OCI-LY7 (cell line): ENCODE measurements around the gene PARD3B. TPM values are rescaled to one million over a fixed set of nuclear protein-coding genes. Genes with fewer than 3 reads are reported as not detected.
A peak's percentile ranks its signal among the peaks of the same experiment; 100 is the strongest.

Experiments
- Bru-seq: library from RNA; stranded (reverse); fragments of 400-500 nt; gene quantifications from one replicate; lab custom pipeline; 2021; lab: Mats Ljungman, UMichigan
- BruChase-seq, 2 experiments: library from RNA; stranded (reverse); fragments of 400-500 nt; gene quantifications; one replicate each; lab custom pipeline; 2021; lab: Mats Ljungman, UMichigan
- BruUV-seq: library from RNA; stranded (reverse); fragments of 400-500 nt; replicated peaks from 2 replicates; lab custom pipeline; 2021; lab: Mats Ljungman, UMichigan
- CTCF ChIA-PET: fragments of 300-600 bp; sonication (Branson Sonifier 250); formaldehyde crosslinking; loops from one replicate; lab custom pipeline; 2022; ENCODE audit warnings: antibody characterized with exemption; ENCODE audit not compliant: unreplicated experiment; lab: Charles Lee
- POLR2A ChIA-PET: fragments of 300-600 bp; sonication (Branson Sonifier 250); formaldehyde crosslinking; loops from one replicate; lab custom pipeline; 2022; ENCODE audit warnings: antibody characterized with exemption; lab: Charles Lee
- DNase-seq: peaks from one replicate; pipeline ENCODE4 v3.0.0-alpha.2; 2015; ENCODE audit warnings: low spot score
- H2AFZ ChIP-seq: fragments of 200-600 bp; sonication (generic), shearing (Covaris generic); 2 replicates; pipeline ENCODE4 v1.6.1; 2014; ENCODE audit warnings: mild to moderate bottlenecking, antibody characterized with exemption, low read length, moderate library complexity
- H3K27ac ChIP-seq: fragments of 200-600 bp; sonication (generic); 2 replicates; pipeline ENCODE4 v1.5.1; 2014; ENCODE audit warnings: mixed run types, low read depth, mild to moderate bottlenecking, moderate library complexity, low read length, inconsistent platforms; ENCODE audit not compliant: poor library complexity, severe bottlenecking
- H3K36me3 ChIP-seq: fragments of 200-600 bp; sonication (generic); 2 replicates; pipeline ENCODE4 v1.6.1; 2014; ENCODE audit warnings: mild to moderate bottlenecking, antibody characterized with exemption, low read length, moderate library complexity, mixed read lengths; ENCODE audit not compliant: insufficient read depth
- H3K4me1 ChIP-seq: fragments of 200-600 bp; sonication (generic); 2 replicates; pipeline ENCODE4 v1.5.1; 2014; ENCODE audit warnings: mild to moderate bottlenecking, low read length; ENCODE audit not compliant: insufficient read depth, poor library complexity, severe bottlenecking
- H3K4me2 ChIP-seq: fragments of 200-600 bp; sonication (generic); 2 replicates; pipeline ENCODE4 v1.6.1; 2014; ENCODE audit warnings: mild to moderate bottlenecking, low read length
- H3K4me3 ChIP-seq: fragments of 200-600 bp; sonication (generic); 2 replicates; pipeline ENCODE4 v1.5.1; 2014; ENCODE audit warnings: mild to moderate bottlenecking, low read depth, low read length; ENCODE audit not compliant: poor library complexity, severe bottlenecking
- H3K79me2 ChIP-seq: fragments of 200-600 bp; sonication (generic); 2 replicates; pipeline ENCODE4 v1.6.1; 2016; ENCODE audit warnings: low read depth, mild to moderate bottlenecking, low read length, moderate library complexity, mixed read lengths; ENCODE audit not compliant: insufficient read depth
- H3K9me2 ChIP-seq: fragments of 200-600 bp; sonication (generic); 2 replicates; pipeline ENCODE4 v1.6.1; 2016; ENCODE audit warnings: mild to moderate bottlenecking, low read length, mixed read lengths; ENCODE audit not compliant: insufficient read depth
- H3K9me3 ChIP-seq: fragments of 200-600 bp; sonication (generic); 2 replicates; pipeline ENCODE4 v1.6.1; 2014; ENCODE audit warnings: mild to moderate bottlenecking, mixed run types, low read length, mixed read lengths
- H4K20me1 ChIP-seq: fragments of 200-600 bp; sonication (generic); 2 replicates; pipeline ENCODE4 v1.6.1; 2014; ENCODE audit warnings: mild to moderate bottlenecking, antibody characterized with exemption, low read length, moderate library complexity, mixed read lengths; ENCODE audit not compliant: insufficient read depth
- CTCF ChIP-seq: fragments of 200-600 bp; sonication (generic); conservative IDR thresholded peaks from 2 replicates; pipeline ENCODE4 v1.5.1; 2014; ENCODE audit warnings: mild to moderate bottlenecking, antibody characterized with exemption, low read length, moderate library complexity, mixed read lengths
- EZH2phosphoT487 ChIP-seq: fragments of 200-600 bp; sonication (generic); IDR thresholded peaks from 2 replicates; pipeline ENCODE4 v1.6.1; 2018; ENCODE audit warnings: low read depth, borderline replicate concordance, mild to moderate bottlenecking, mixed run types, antibody characterized with exemption, low read length, moderate library complexity, mixed read lengths
- intact Hi-C: fragments of 100-400 bp; cut with micrococcal nuclease; formaldehyde crosslinking; loops from one replicate; pipeline ENCODE4 v1.10.0; 2022; ENCODE audit not compliant: unreplicated experiment
- long read RNA-seq: library from polyadenylated mRNA; stranded (forward); transcript quantifications from one replicate; pipeline ENCODE4 v2.0.0, GENCODE V29; 2022
- total RNA-seq, 2 experiments: library from RNA; depleted of rRNA in 1 of 2; stranded (reverse); fragments of >200 nt in 1 of 2; shearing (Covaris generic) in 1 of 2; gene quantifications; 2 replicates each; pipeline ENCODE4 v1.2.3, GENCODE V29; 2014 to 2022

Gene PARD3B
- total RNA-seq (2014; rRNA removed; shearing (Covaris generic)) (not detected in 2 replicates), total RNA-seq (2022) (not detected in 2 replicates), Bru-seq, nascent RNA (percentile 4 among the genes with signal in this experiment), BruChase-seq, experiment 1, labeled RNA remaining after a 6-hour chase (percentile 2 among the genes with signal in this experiment), BruChase-seq, experiment 2, labeled RNA remaining after a 2-hour chase (percentile 2 among the genes with signal in this experiment)
- long read RNA-seq: 0 reads

GRCh38 chr2:204544961-204545860 lies at the start of gene PARD3B:
Gene PARD3B (plus strand): TSS chr2:204545475. CDS start chr2:204546000, 525 bp downstream.
- no peaks in the 10 kb centered on the region for H3K9me2 ChIP-seq
- BruUV-seq: no TSS peak
- H3K79me2 ChIP-seq: no peaks in the 10 kb centered on the region
- no peaks in the 10 kb centered on the region for H3K4me1 ChIP-seq
- H2AFZ ChIP-seq: no peak within 1 kb of the TSS
- H4K20me1 ChIP-seq: no peaks in the 10 kb centered on the region
- H3K27ac ChIP-seq: no peak within 1 kb of the TSS
- intact Hi-C loops: no loop called here
- no peaks in the 10 kb centered on the region for H3K9me3 ChIP-seq
- no peak for DNase-seq
- H3K4me2 ChIP-seq: no peak within 1 kb of the TSS
- POLR2A ChIA-PET: interaction anchor here (0.7 kb wide), 1 partner anchor 387 kb away, joined by 3 read pairs; no protein-coding TSS in a partner anchor
- no peak for TF ChIP-seq CTCF
- no peak for TF ChIP-seq EZH2phosphoT487
- no peaks in the 10 kb centered on the region for H3K36me3 ChIP-seq
- no peak within 1 kb of the TSS for H3K4me3 ChIP-seq
- CTCF ChIA-PET: no interaction called here

GRCh38 chr2:204496779-204497178 lies 48.5 kb upstream of the PARD3B start:
- no peaks in the 10 kb centered on the region for H3K36me3 ChIP-seq
- no peak overlapping the region for H3K4me3 ChIP-seq
- no peak for DNase-seq
- TF ChIP-seq CTCF (no peak), EZH2phosphoT487 (no peak)
- H2AFZ ChIP-seq: no peak overlapping the region
- no peak overlapping the region for H3K4me2 ChIP-seq
- intact Hi-C loops: no loop called here
- no peaks in the 10 kb centered on the region for H3K4me1 ChIP-seq
- ChIA-PET POLR2A (interaction anchor here (0.6 to 1.0 kb wide), 2 partner anchors 37 to 422 kb away, joined by 3 read pairs; no protein-coding TSS in a partner anchor), CTCF (no interaction called here)
- no peaks in the 10 kb centered on the region for H3K9me3 ChIP-seq
- no TSS peak for BruUV-seq
- no peaks in the 10 kb centered on the region for H3K79me2 ChIP-seq
- no peaks in the 10 kb centered on the region for H3K9me2 ChIP-seq
- no peak overlapping the region for H3K27ac ChIP-seq
- no peaks in the 10 kb centered on the region for H4K20me1 ChIP-seq
